HCT116 (cell line): ENCODE results near the gene FAM234A. TPM values are rescaled to one million over a fixed set of nuclear protein-coding genes. Genes with fewer than 3 reads are reported as not detected.

Experiments used
- ATAC-seq: fragments of 200-7000 bp; cut with Tn5 transposase; 2 replicates; pipeline ENCODE4 v1.9.1; 2020; ENCODE audit warnings: mild to moderate bottlenecking, moderate library complexity
- BruUV-seq: library from RNA; stranded (reverse); fragments of 400-500 nt; replicated peaks from 2 replicates; lab custom pipeline; 2021; lab: Mats Ljungman, UMichigan
- CTCF ChIA-PET: fragments of 300-600 bp; sonication (Branson Sonifier 250); formaldehyde crosslinking; loops from one replicate; lab custom pipeline; 2021; ENCODE audit warnings: antibody characterized with exemption; lab: Charles Lee
- POLR2A ChIA-PET: fragments of 300-600, 350-600 bp; sonication (Branson Sonifier 250); formaldehyde crosslinking; loops from one replicate; lab custom pipeline; 2021; ENCODE audit warnings: antibody characterized with exemption; lab: Charles Lee
- RAD21 ChIA-PET, 2 experiments: fragments of 300-600 bp; sonication (Branson Sonifier 250); formaldehyde crosslinking; loops; one replicate each; lab custom pipeline; 2023; ENCODE audit warnings: low total read pairs in 2 of 2; ENCODE audit not compliant: uncharacterized antibody in 2 of 2, unreplicated experiment in 2 of 2, low non-redundant PET in 1 of 2; lab: Charles Lee
- DNase-seq: peaks from one replicate; pipeline ENCODE4 v3.0.0-alpha.2; 2010; ENCODE audit warnings: low read depth, low spot score
- H2AFZ ChIP-seq: fragments of 200-600 bp; shearing (Covaris generic), sonication (generic); 2 replicates; pipeline ENCODE4 v1.6.1; 2017; ENCODE audit warnings: low read depth, mixed run types, mixed read lengths, antibody characterized with exemption, low read length; ENCODE audit not compliant: poor library complexity, severe bottlenecking
- H3K27ac ChIP-seq: 2 replicates; pipeline ENCODE4 v1.5.1; 2012; ENCODE audit warnings: low read depth, low read length
- H3K27me3 ChIP-seq: fragments of 200-600 bp; sonication (generic); 2 replicates; pipeline ENCODE4 v1.6.1; 2016; ENCODE audit warnings: mixed run types, low read length, mixed read lengths; ENCODE audit not compliant: insufficient read depth
- H3K36me3 ChIP-seq, 2 experiments: fragments of 200-500 bp in 1 of 2; fragments of 200-600 bp in 1 of 2; sonication (Bioruptor generic) in 1 of 2; sonication (generic) in 1 of 2; 2 replicates each; pipeline versions ENCODE4 v1.5.1 to v1.6.1; 2014 to 2016; ENCODE audit warnings: low read length in 2 of 2, inconsistent platforms in 1 of 2, mixed read lengths in 1 of 2, mixed run types in 1 of 2; ENCODE audit not compliant: insufficient read depth in 2 of 2, control insufficient read depth in 1 of 2
- H3K4me1 ChIP-seq, 2 experiments: fragments of 200-600 bp in 1 of 2; sonication (generic) in 1 of 2; 2 replicates each; pipeline versions ENCODE4 v1.5.1 to v1.6.1; 2012 to 2017; ENCODE audit warnings: low read length in 2 of 2, inconsistent platforms in 1 of 2, mild to moderate bottlenecking in 1 of 2, mixed read lengths in 1 of 2, mixed run types in 1 of 2, moderate library complexity in 1 of 2; ENCODE audit not compliant: insufficient read depth in 2 of 2, control insufficient read depth in 1 of 2
- H3K4me2 ChIP-seq: fragments of 200-600 bp; sonication (generic); 2 replicates; pipeline ENCODE4 v1.6.1; 2017; ENCODE audit warnings: mixed run types, low read length, mixed read lengths
- H3K4me3 ChIP-seq, 2 experiments: fragments of 200-600 bp in 1 of 2; sonication (generic) in 1 of 2; replicated peaks in 1 of 2; 2 replicates each; pipeline ENCODE4 v1.5.1; 2011 to 2016; ENCODE audit warnings: low read length in 2 of 2, control low read depth in 1 of 2, low read depth in 1 of 2, mild to moderate bottlenecking in 1 of 2, mixed read lengths in 1 of 2, mixed run types in 1 of 2
- H3K79me2 ChIP-seq: fragments of 200-600 bp; sonication (generic); 2 replicates; pipeline ENCODE4 v1.6.1; 2017; ENCODE audit warnings: mild to moderate bottlenecking, mixed run types, low read length, moderate library complexity, mixed read lengths; ENCODE audit not compliant: insufficient read depth
- H3K9ac ChIP-seq: fragments of 200-600 bp; sonication (generic); 2 replicates; pipeline ENCODE4 v1.6.1; 2016; ENCODE audit warnings: low read length, mixed read lengths
- H3K9me2 ChIP-seq: fragments of 200-600 bp; sonication (generic), shearing (Covaris generic); 2 replicates; pipeline ENCODE4 v1.6.1; 2017; ENCODE audit warnings: mixed run types, mild to moderate bottlenecking, moderate library complexity; ENCODE audit not compliant: insufficient read depth
- H3K9me3 ChIP-seq, 2 experiments: fragments of 200-500 bp in 1 of 2; fragments of 200-600 bp in 1 of 2; sonication (Bioruptor generic) in 1 of 2; sonication (generic) in 1 of 2; 2 replicates each; pipeline ENCODE4 v1.6.1; 2014 to 2017; ENCODE audit warnings: low read length in 2 of 2, mixed read lengths in 2 of 2, inconsistent platforms in 1 of 2, low read depth in 1 of 2, mild to moderate bottlenecking in 1 of 2, mixed run types in 1 of 2, moderate library complexity in 1 of 2; ENCODE audit not compliant: control insufficient read depth in 1 of 2, insufficient read depth in 1 of 2
- H4K20me1 ChIP-seq: fragments of 200-600 bp; sonication (generic), shearing (Covaris generic); 2 replicates; pipeline ENCODE4 v1.6.1; 2017; ENCODE audit warnings: mixed run types, mild to moderate bottlenecking, moderate library complexity; ENCODE audit not compliant: insufficient read depth
- CEBPB ChIP-seq: IDR thresholded peaks from 2 replicates; pipeline ENCODE4 v1.6.1; 2012; ENCODE audit warnings: low read depth
- FOSL1 ChIP-seq: IDR thresholded peaks from 2 replicates; pipeline ENCODE4 v1.6.1; 2012; ENCODE audit warnings: low read depth
- RAD21 ChIP-seq: IDR thresholded peaks from 2 replicates; pipeline ENCODE4 v1.6.1; 2012; ENCODE audit warnings: low read depth, mild to moderate bottlenecking
- SIN3A ChIP-seq: IDR thresholded peaks from 2 replicates; pipeline ENCODE4 v1.6.1; 2012; ENCODE audit warnings: low read depth
- TCF7L2 ChIP-seq: IDR thresholded peaks from 2 replicates; pipeline ENCODE4 v1.7.0; 2011; ENCODE audit warnings: borderline replicate concordance, inconsistent platforms; ENCODE audit not compliant: insufficient read depth, insufficient read length; ENCODE audit errors: extremely low read depth
- YY1 ChIP-seq: IDR thresholded peaks from 2 replicates; pipeline ENCODE4 v1.6.1; 2011; ENCODE audit warnings: low read length, low read depth, moderate library complexity, mild to moderate bottlenecking; ENCODE audit not compliant: insufficient replicate concordance; ENCODE audit errors: extremely low read depth
- ZBTB33 ChIP-seq: IDR thresholded peaks from 2 replicates; pipeline ENCODE4 v1.6.1; 2011; ENCODE audit warnings: mild to moderate bottlenecking, low read length, moderate library complexity; ENCODE audit not compliant: insufficient replicate concordance; ENCODE audit errors: extremely low read depth
- intact Hi-C: fragments of 100-400 bp; cut with micrococcal nuclease; formaldehyde crosslinking; loops from 2 replicates; pipeline ENCODE4 v1.10.0; 2022
- total RNA-seq: library from RNA; stranded (reverse); gene quantifications from one replicate; pipeline ENCODE4 v1.2.1, GENCODE V29; 2021; ENCODE audit not compliant: unreplicated experiment
- TF ChIP-seq, protein P1 (sequence below), 3 experiments: fragments of 200-600 bp in 1 of 3; sonication (generic) in 1 of 3; IDR thresholded peaks in 2 of 3; conservative IDR thresholded peaks in 1 of 3; 2 replicates each; pipeline ENCODE4 v1.5.1; 2012 to 2017; ENCODE audit warnings: low read depth in 2 of 3, low read length in 2 of 3, antibody characterized with exemption in 1 of 3, borderline replicate concordance in 1 of 3, control low read depth in 1 of 3, mild to moderate bottlenecking in 1 of 3, mixed read lengths in 1 of 3, mixed run types in 1 of 3, moderate library complexity in 1 of 3; ENCODE audit not compliant: insufficient read depth in 1 of 3
- TF ChIP-seq, protein P2 (sequence below): IDR thresholded peaks from 2 replicates; pipeline ENCODE4 v1.6.1; 2012
- TF ChIP-seq, protein P3 (sequence below): IDR thresholded peaks from 2 replicates; pipeline ENCODE4 v1.6.1; 2012; ENCODE audit warnings: low read depth

The FAM234A gene
- total RNA-seq, 1 experiment from 2014 or later = 36.4 TPM

DNA sequence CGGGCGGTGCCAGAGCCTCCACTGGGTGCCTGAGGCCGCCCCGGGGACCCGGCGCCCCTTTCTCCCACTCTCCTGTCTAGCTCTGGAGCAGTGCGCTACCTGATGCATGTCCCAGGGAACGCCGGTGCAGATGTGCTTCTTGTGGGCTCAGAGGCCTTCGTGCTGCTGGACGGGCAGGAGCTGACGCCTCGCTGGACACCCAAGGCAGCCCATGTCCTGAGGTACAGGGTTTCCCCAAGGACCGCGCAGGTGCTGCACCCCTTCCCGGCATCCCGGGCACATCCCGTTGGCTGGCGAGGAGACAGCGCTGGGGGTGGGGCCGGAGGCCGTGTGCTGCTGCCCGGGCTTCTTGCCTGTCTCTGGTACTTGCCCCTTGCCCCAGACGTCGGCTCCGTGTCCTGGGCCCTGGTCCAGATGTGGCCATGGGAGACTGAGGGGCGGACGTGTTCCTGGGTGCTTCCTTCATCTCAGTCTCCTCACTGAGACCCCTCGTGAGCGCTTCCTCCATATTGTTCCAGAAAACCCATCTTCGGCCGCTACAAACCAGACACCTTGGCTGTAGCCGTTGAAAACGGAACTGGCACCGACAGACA, 28.7 kb downstream of the FAM234A start:
- H3K4me2 ChIP-seq = no peak overlapping the region
- TF ChIP-seq, protein P1, sequence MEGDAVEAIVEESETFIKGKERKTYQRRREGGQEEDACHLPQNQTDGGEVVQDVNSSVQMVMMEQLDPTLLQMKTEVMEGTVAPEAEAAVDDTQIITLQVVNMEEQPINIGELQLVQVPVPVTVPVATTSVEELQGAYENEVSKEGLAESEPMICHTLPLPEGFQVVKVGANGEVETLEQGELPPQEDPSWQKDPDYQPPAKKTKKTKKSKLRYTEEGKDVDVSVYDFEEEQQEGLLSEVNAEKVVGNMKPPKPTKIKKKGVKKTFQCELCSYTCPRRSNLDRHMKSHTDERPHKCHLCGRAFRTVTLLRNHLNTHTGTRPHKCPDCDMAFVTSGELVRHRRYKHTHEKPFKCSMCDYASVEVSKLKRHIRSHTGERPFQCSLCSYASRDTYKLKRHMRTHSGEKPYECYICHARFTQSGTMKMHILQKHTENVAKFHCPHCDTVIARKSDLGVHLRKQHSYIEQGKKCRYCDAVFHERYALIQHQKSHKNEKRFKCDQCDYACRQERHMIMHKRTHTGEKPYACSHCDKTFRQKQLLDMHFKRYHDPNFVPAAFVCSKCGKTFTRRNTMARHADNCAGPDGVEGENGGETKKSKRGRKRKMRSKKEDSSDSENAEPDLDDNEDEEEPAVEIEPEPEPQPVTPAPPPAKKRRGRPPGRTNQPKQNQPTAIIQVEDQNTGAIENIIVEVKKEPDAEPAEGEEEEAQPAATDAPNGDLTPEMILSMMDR (IDR thresholded peaks at IDR 0.05 in 2 of 3, conservative IDR thresholded peaks at IDR 0.05 in 1 of 3; ENCODE audit: borderline replicate concordance in 1 of 3, insufficient read depth in 1 of 3, low read depth in 2 of 3, low read length in 2 of 3) = no peak
- TF ChIP-seq, protein P2, sequence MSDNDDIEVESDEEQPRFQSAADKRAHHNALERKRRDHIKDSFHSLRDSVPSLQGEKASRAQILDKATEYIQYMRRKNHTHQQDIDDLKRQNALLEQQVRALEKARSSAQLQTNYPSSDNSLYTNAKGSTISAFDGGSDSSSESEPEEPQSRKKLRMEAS = no peak
- no peak for TF ChIP-seq YY1
- TF ChIP-seq CEBPB = no peak
- intact Hi-C loops = no loop called here
- H3K27ac ChIP-seq = no peak overlapping the region
- no peaks in the 10 kb centered on the region for H3K79me2 ChIP-seq
- POLR2A ChIA-PET = no interaction called here
- DNase-seq = no peak
- CTCF ChIA-PET = no interaction called here
- H3K9me3 ChIP-seq = no peaks in the 10 kb centered on the region
- H3K9ac ChIP-seq = no peak overlapping the region
- no peak overlapping the region for H3K4me3 ChIP-seq
- no peaks in the 10 kb centered on the region for H3K27me3 ChIP-seq
- H3K36me3 ChIP-seq = no peaks in the 10 kb centered on the region
- H2AFZ ChIP-seq = no peak overlapping the region
- no peak for ATAC-seq
- BruUV-seq = no TSS peak
- no peaks in the 10 kb centered on the region for H4K20me1 ChIP-seq
- no peaks in the 10 kb centered on the region for H3K4me1 ChIP-seq
- no peaks in the 10 kb centered on the region for H3K9me2 ChIP-seq
- RAD21 ChIA-PET = no interaction called here

DNA sequence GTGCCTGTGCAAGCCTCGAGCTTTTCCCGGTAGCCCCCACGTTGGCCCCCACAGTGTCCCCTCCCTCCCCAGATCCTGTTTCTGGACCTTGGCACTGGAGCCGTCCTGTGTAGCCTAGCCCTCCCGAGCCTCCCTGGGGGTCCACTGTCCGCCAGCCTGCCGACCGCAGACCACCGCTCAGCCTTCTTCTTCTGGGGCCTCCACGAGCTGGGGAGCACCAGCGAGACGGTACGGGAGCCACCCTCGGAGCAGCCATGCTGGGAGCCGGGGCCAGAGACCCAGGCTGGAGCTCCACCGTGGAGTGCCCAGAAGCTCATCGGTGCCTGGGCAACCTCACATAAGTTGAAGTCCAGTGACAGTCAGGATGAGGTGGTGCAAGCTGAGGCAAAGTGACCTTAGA, 29.3 kb downstream of the FAM234A start:
- CTCF ChIA-PET = no interaction called here
- Histone ChIP-seq H3K79me2 (no peaks in the 10 kb centered on the region), H3K27ac (no peak overlapping the region), H2AFZ (no peak overlapping the region), H3K4me3 (no peak overlapping the region), H3K4me1 (no peaks in the 10 kb centered on the region), H3K36me3 (no peaks in the 10 kb centered on the region), H3K4me2 (no peak overlapping the region), H4K20me1 (no peaks in the 10 kb centered on the region), H3K27me3 (no peaks in the 10 kb centered on the region), H3K9ac (no peak overlapping the region), H3K9me3 (no peaks in the 10 kb centered on the region), H3K9me2 (no peaks in the 10 kb centered on the region)
- intact Hi-C loops = no loop called here
- no peak for ATAC-seq
- POLR2A ChIA-PET = no interaction called here
- no peak for DNase-seq
- RAD21 ChIA-PET = no interaction called here
- no TSS peak for BruUV-seq
- TF ChIP-seq, protein P2 = no peak
- TF ChIP-seq ZBTB33 (no peak), SIN3A (no peak), RAD21 (no peak), YY1 (no peak), TCF7L2 (no peak), FOSL1 (no peak)
- TF ChIP-seq, protein P3, sequence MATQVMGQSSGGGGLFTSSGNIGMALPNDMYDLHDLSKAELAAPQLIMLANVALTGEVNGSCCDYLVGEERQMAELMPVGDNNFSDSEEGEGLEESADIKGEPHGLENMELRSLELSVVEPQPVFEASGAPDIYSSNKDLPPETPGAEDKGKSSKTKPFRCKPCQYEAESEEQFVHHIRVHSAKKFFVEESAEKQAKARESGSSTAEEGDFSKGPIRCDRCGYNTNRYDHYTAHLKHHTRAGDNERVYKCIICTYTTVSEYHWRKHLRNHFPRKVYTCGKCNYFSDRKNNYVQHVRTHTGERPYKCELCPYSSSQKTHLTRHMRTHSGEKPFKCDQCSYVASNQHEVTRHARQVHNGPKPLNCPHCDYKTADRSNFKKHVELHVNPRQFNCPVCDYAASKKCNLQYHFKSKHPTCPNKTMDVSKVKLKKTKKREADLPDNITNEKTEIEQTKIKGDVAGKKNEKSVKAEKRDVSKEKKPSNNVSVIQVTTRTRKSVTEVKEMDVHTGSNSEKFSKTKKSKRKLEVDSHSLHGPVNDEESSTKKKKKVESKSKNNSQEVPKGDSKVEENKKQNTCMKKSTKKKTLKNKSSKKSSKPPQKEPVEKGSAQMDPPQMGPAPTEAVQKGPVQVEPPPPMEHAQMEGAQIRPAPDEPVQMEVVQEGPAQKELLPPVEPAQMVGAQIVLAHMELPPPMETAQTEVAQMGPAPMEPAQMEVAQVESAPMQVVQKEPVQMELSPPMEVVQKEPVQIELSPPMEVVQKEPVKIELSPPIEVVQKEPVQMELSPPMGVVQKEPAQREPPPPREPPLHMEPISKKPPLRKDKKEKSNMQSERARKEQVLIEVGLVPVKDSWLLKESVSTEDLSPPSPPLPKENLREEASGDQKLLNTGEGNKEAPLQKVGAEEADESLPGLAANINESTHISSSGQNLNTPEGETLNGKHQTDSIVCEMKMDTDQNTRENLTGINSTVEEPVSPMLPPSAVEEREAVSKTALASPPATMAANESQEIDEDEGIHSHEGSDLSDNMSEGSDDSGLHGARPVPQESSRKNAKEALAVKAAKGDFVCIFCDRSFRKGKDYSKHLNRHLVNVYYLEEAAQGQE = no peak
